ENCODE measurements around the gene ELK4. TPM values are rescaled to one million over a fixed set of nuclear protein-coding genes. Genes with fewer than 3 reads are reported as not detected.

The ELK4 gene
- total and polyA plus RNA-seq, 2 of the 8 experiments (the other 6 are each of a cell fraction or from before 2014, with no cell fraction given) = 2.9 to 26.3 TPM

DNA sequence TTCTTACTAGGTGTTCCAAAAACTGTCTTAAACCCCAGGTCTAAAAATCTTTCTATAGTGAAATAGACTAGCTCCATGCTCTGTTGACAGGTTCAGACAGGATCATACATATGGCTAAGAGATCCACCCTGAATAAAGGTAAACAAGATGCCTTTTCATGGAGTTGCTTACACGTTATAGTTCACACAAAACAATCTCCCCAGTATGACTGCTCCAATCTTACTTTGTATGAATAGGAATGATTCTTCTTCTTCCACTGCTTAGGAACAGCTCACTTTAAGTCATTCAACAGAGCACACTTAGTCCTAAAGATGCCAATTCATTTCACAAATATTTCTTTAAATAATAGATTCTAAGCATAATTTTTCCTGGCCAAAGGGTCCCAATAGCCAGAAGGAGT, 16.0 kb downstream of the ELK4 start (continued):
- TF ChIP-seq, protein P1, sequence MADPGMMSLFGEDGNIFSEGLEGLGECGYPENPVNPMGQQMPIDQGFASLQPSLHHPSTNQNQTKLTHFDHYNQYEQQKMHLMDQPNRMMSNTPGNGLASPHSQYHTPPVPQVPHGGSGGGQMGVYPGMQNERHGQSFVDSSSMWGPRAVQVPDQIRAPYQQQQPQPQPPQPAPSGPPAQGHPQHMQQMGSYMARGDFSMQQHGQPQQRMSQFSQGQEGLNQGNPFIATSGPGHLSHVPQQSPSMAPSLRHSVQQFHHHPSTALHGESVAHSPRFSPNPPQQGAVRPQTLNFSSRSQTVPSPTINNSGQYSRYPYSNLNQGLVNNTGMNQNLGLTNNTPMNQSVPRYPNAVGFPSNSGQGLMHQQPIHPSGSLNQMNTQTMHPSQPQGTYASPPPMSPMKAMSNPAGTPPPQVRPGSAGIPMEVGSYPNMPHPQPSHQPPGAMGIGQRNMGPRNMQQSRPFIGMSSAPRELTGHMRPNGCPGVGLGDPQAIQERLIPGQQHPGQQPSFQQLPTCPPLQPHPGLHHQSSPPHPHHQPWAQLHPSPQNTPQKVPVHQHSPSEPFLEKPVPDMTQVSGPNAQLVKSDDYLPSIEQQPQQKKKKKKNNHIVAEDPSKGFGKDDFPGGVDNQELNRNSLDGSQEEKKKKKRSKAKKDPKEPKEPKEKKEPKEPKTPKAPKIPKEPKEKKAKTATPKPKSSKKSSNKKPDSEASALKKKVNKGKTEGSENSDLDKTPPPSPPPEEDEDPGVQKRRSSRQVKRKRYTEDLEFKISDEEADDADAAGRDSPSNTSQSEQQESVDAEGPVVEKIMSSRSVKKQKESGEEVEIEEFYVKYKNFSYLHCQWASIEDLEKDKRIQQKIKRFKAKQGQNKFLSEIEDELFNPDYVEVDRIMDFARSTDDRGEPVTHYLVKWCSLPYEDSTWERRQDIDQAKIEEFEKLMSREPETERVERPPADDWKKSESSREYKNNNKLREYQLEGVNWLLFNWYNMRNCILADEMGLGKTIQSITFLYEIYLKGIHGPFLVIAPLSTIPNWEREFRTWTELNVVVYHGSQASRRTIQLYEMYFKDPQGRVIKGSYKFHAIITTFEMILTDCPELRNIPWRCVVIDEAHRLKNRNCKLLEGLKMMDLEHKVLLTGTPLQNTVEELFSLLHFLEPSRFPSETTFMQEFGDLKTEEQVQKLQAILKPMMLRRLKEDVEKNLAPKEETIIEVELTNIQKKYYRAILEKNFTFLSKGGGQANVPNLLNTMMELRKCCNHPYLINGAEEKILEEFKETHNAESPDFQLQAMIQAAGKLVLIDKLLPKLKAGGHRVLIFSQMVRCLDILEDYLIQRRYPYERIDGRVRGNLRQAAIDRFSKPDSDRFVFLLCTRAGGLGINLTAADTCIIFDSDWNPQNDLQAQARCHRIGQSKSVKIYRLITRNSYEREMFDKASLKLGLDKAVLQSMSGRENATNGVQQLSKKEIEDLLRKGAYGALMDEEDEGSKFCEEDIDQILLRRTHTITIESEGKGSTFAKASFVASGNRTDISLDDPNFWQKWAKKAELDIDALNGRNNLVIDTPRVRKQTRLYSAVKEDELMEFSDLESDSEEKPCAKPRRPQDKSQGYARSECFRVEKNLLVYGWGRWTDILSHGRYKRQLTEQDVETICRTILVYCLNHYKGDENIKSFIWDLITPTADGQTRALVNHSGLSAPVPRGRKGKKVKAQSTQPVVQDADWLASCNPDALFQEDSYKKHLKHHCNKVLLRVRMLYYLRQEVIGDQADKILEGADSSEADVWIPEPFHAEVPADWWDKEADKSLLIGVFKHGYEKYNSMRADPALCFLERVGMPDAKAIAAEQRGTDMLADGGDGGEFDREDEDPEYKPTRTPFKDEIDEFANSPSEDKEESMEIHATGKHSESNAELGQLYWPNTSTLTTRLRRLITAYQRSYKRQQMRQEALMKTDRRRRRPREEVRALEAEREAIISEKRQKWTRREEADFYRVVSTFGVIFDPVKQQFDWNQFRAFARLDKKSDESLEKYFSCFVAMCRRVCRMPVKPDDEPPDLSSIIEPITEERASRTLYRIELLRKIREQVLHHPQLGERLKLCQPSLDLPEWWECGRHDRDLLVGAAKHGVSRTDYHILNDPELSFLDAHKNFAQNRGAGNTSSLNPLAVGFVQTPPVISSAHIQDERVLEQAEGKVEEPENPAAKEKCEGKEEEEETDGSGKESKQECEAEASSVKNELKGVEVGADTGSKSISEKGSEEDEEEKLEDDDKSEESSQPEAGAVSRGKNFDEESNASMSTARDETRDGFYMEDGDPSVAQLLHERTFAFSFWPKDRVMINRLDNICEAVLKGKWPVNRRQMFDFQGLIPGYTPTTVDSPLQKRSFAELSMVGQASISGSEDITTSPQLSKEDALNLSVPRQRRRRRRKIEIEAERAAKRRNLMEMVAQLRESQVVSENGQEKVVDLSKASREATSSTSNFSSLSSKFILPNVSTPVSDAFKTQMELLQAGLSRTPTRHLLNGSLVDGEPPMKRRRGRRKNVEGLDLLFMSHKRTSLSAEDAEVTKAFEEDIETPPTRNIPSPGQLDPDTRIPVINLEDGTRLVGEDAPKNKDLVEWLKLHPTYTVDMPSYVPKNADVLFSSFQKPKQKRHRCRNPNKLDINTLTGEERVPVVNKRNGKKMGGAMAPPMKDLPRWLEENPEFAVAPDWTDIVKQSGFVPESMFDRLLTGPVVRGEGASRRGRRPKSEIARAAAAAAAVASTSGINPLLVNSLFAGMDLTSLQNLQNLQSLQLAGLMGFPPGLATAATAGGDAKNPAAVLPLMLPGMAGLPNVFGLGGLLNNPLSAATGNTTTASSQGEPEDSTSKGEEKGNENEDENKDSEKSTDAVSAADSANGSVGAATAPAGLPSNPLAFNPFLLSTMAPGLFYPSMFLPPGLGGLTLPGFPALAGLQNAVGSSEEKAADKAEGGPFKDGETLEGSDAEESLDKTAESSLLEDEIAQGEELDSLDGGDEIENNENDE (IDR thresholded peaks at IDR 0.05; ENCODE audit: insufficient replicate concordance, low read length) = no peak
- TF ChIP-seq POLR2A (IDR thresholded peaks at IDR 0.05; ENCODE audit: control extremely low read depth in 1 of 2, low read depth in 2 of 2, low read length in 2 of 2) (no peak), POU5F1 (IDR thresholded peaks at IDR 0.05; ENCODE audit: low read depth, low read length) (no peak), EZH2 (IDR thresholded peaks at IDR 0.05; ENCODE audit: low read depth, low read length, severe bottlenecking) (no peak), KDM1A (IDR thresholded peaks at IDR 0.05; ENCODE audit: borderline replicate concordance, low read length) (no peak), TBP (IDR thresholded peaks at IDR 0.05; ENCODE audit: low read depth, low read length) (no peak), EGR1 (IDR thresholded peaks at IDR 0.05; ENCODE audit: borderline replicate concordance, low read depth, low read length) (no peak), HDAC2 (IDR thresholded peaks at IDR 0.05; ENCODE audit: borderline replicate concordance in 1 of 2, low read depth in 2 of 2, low read length in 2 of 2) (no peak), CBX5 (IDR thresholded peaks at IDR 0.05; ENCODE audit: low read depth, low read length) (no peak), SIN3A (conservative IDR thresholded peaks at IDR 0.05 in 1 of 2, IDR thresholded peaks at IDR 0.05 in 1 of 2; ENCODE audit: low read depth in 1 of 2, low read length in 2 of 2) (no peak), ASH2L (IDR thresholded peaks at IDR 0.05; ENCODE audit: low read length) (no peak), JUND (IDR thresholded peaks at IDR 0.05; ENCODE audit: low read length) (no peak)
